ENCODE results near the gene MLYCD.

- TF ChIP-seq CTCF (IDR thresholded peaks at IDR 0.05) (no peak), POLR2A (IDR thresholded peaks at IDR 0.05) (no peak)
Observed at GRCh38 chr16:83948914-83949723, 50.2 kb downstream of the MLYCD start.

Measured in right lobe of liver (tissue), 4 donors.